Putamen (tissue), 1 donor: Measurements from ENCODE around the gene PSMA8.
"Not testable (repeated sequence)": the region's sequence is repeated elsewhere in the genome, so short reads cannot be mapped to it uniquely, and the experiment has no call there.

ENCODE experiments used
- DNase-seq: peaks from one replicate; pipeline ENCODE4 v3.0.0-alpha.2; 2016; ENCODE audit warnings: low spot score

PSMA8 gene

DNA sequence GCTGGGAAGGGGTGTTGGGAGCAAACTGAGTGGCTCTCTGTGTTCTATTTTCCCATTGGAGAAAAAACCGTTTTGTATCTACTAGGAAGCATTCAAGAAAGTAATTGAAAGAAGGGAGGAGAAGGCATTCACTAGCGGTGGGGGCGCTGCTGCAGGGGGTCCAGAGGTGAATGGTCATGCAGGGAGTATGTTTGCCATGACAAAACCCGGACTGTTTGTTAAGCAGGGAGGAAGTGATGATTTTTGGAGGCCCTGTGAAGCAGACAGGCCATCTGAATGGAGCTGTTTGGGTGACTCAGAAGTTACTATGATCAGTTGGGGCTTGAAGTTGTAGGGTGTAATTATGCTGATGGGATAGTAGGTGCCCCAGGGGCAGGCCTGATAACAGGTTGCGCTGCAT lies 99.5 kb downstream of the PSMA8 start:
- no peak for DNase-seq

DNA sequence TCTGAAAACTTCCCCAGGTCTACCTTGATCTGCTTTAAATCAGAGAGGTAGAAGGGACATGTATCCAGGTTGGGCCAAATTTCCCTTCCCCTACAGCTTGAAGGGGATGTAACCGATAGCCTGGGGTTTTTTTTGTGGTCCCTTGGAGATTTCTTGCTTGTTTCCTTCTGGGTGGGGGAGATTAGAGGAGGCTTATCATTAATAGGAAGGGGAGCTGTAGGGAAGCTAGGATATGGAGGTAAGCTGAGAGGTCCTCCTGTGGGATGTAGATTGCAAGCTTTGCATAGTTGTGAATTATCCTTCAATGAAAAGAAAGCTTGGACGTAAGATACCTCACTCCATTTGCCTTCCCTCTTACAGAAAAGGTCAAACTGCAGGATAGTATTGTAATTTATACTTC lies 103.7 kb downstream of the PSMA8 start:
- not testable (repeated sequence) for DNase-seq

DNA sequence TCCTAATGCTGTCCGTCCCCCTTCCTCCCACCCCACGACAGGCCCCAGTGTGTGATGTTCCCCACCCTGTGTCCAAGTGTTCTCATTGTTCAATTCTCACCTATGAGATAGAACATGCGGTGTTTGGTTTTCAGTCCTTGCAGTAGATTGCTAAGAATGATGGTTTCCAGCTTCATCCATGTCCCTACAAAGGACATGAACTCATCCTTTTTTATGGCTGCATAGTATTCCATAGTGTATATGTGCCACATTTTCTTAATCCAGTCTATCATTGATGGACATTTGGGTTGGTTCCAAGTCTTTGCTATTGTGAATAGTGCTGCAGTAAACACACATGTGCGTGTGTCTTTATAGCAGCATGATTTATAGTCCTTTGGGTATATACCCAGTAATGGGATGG lies 105.0 kb downstream of the PSMA8 start:
- not testable (repeated sequence) for DNase-seq

DNA sequence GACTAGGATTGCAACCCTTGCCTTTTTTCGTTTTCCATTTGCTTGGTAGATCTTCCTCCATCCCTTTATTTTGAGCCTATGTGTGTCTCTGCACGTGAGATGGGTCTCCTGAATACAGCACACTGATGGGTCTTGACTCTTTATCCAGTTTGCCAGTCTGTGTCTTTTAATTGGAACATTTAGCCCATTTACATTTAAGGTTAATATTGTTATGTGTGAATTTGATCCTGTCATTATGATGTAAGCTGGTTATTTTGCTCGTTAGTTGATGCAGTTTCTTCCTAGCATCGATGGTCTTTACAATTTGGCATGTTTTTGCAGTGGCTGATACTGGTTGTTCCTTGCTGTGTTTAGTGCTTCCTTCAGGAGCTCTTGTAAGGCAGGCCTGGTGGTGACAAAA lies 108.7 kb downstream of the PSMA8 start:
- DNase-seq = not testable (repeated sequence)
